T-helper 22 cell (primary cell): ENCODE results near the gene EPHX1.
A peak's percentile ranks its signal among the peaks of the same experiment; 100 is the strongest.

ENCODE experiments used
- DNase-seq: peaks from one replicate; pipeline ENCODE4 v3.0.0-alpha.2; 2020; ENCODE audit warnings: low read depth

EPHX1 gene

GRCh38 chr1:225861834-225862580 is 52.1 kb downstream of the EPHX1 start:
- DNase-seq = no peak

- DNase-seq = no peak
These were observed 52.6 kb downstream of the EPHX1 start for GRCh38 chr1:225862581-225862950.

- DNase-seq = no peak
These were observed 53.2 kb downstream of the EPHX1 start for GRCh38 chr1:225863167-225863566.

GRCh38 chr1:225865514-225865913 is 55.6 kb downstream of the EPHX1 start:
- DNase-seq = no peak

- peak; percentile 71 for DNase-seq
These were observed 56.3 kb downstream of the EPHX1 start for GRCh38 chr1:225866061-225866837.

- no peak for DNase-seq
These were observed 57.1 kb downstream of the EPHX1 start for GRCh38 chr1:225866981-225867380.

- DNase-seq = no peak
These were observed 58.9 kb downstream of the EPHX1 start for GRCh38 chr1:225868631-225869330.

- DNase-seq = no peak
These were observed 61.0 kb downstream of the EPHX1 start for GRCh38 chr1:225870911-225871310.

- no peak for DNase-seq
These were observed 61.6 kb downstream of the EPHX1 start for GRCh38 chr1:225871359-225872074.

GRCh38 chr1:225872075-225872430 is 62.1 kb downstream of the EPHX1 start:
- DNase-seq = no peak

- DNase-seq = no peak
These were observed 63.4 kb downstream of the EPHX1 start for GRCh38 chr1:225873281-225873850.

GRCh38 chr1:225874431-225874830 is 64.5 kb downstream of the EPHX1 start:
- DNase-seq = no peak

- DNase-seq = no peak
These were observed 65.3 kb downstream of the EPHX1 start for GRCh38 chr1:225875044-225875815.

GRCh38 chr1:225876900-225877510 is 67.1 kb downstream of the EPHX1 start:
- no peak for DNase-seq

- no peak for DNase-seq
These were observed 67.7 kb downstream of the EPHX1 start for GRCh38 chr1:225877580-225877979.

- DNase-seq = no peak
These were observed 68.4 kb downstream of the EPHX1 start for GRCh38 chr1:225878282-225878681.

- no peak for DNase-seq
These were observed 69.7 kb downstream of the EPHX1 start for GRCh38 chr1:225879521-225880221.

- no peak for DNase-seq
These were observed 70.3 kb downstream of the EPHX1 start for GRCh38 chr1:225880222-225880588.

GRCh38 chr1:225880636-225881035 is 70.7 kb downstream of the EPHX1 start:
- no peak for DNase-seq
